GM19463 (cell line): Measurements from ENCODE around the gene SEMA5A.

Experiments used
- ATAC-seq: cut with Tn5 transposase; IDR thresholded peaks from one replicate; pipeline ENCODE4 v1.9.1; 2021; ENCODE audit warnings: mild to moderate bottlenecking, moderate library complexity; ENCODE audit not compliant: unreplicated experiment

The SEMA5A gene

GRCh38 chr5:9337928-9338595, 207.8 kb downstream of the SEMA5A start:
- no peak for ATAC-seq

GRCh38 chr5:9335754-9336495, 209.9 kb downstream of the SEMA5A start:
- ATAC-seq, result no peak

- no peak for ATAC-seq
These were observed 210.6 kb downstream of the SEMA5A start for GRCh38 chr5:9335269-9335668.

- ATAC-seq, result no peak
These were observed 213.8 kb downstream of the SEMA5A start for GRCh38 chr5:9332026-9332425.

GRCh38 chr5:9331372-9331771, 214.5 kb downstream of the SEMA5A start:
- no peak for ATAC-seq

- no peak for ATAC-seq
These were observed 216.8 kb downstream of the SEMA5A start for GRCh38 chr5:9329125-9329524.

- ATAC-seq, result no peak
These were observed 220.3 kb downstream of the SEMA5A start for GRCh38 chr5:9325549-9325948.

GRCh38 chr5:9324348-9325077, 221.4 kb downstream of the SEMA5A start:
- ATAC-seq, result no peak

GRCh38 chr5:9320652-9321051, 225.2 kb downstream of the SEMA5A start:
- no peak for ATAC-seq

GRCh38 chr5:9318031-9318430, 227.8 kb downstream of the SEMA5A start:
- no peak for ATAC-seq

- ATAC-seq, result no peak
These were observed 229.1 kb downstream of the SEMA5A start for GRCh38 chr5:9316733-9317132.

- ATAC-seq, result no peak
These were observed 229.8 kb downstream of the SEMA5A start for GRCh38 chr5:9316041-9316440.

GRCh38 chr5:9314558-9314957, 231.3 kb downstream of the SEMA5A start:
- no peak for ATAC-seq

- ATAC-seq, result no peak
These were observed 232.1 kb downstream of the SEMA5A start for GRCh38 chr5:9313751-9314150.

- no peak for ATAC-seq
These were observed 238.7 kb downstream of the SEMA5A start for GRCh38 chr5:9307150-9307549.

- no peak for ATAC-seq
These were observed 243.7 kb downstream of the SEMA5A start for GRCh38 chr5:9302218-9302617.

GRCh38 chr5:9301200-9301599, 244.7 kb downstream of the SEMA5A start:
- no peak for ATAC-seq

GRCh38 chr5:9297134-9297533, 248.7 kb downstream of the SEMA5A start:
- ATAC-seq, result no peak

GRCh38 chr5:9295466-9295801, 250.4 kb downstream of the SEMA5A start:
- ATAC-seq, result no peak

GRCh38 chr5:9294793-9295465, 250.9 kb downstream of the SEMA5A start:
- no peak for ATAC-seq

GRCh38 chr5:9288234-9288633, 257.6 kb downstream of the SEMA5A start:
- no peak for ATAC-seq
